ENCODE results near the gene PDE4B.

PDE4B gene

DNA sequence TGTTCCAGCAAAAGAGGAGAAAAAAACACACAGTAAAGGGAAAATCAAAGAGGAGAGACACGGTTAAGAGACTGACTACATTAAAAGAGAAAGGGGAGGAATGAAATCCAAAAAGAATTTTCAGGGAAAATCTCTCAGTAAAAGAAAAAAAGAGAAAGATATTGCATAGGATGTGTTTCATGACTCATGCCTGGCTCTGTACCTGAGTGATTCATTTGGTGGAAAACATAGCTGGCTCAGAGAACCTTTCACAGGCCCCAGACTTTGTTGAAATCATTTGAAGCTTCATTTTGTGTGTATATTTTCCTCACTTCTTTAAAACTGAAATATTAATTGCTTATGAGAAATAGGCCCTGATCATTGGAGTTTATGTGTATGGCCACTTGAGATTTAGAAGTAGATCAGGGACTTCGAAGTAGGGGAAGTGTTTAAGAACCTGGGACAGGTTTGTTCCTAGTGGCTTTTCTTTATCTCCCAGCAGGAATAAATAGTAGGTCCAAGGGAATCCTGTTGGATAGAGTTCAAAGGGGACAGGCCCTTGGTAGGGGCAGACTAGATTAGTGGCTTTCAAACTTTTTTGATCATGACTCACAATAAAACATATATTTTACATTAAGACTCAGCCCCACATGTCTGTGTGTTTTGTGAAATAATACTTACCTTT, 502.1 kb downstream of the PDE4B start:
- no peak for DNase-seq

DNA sequence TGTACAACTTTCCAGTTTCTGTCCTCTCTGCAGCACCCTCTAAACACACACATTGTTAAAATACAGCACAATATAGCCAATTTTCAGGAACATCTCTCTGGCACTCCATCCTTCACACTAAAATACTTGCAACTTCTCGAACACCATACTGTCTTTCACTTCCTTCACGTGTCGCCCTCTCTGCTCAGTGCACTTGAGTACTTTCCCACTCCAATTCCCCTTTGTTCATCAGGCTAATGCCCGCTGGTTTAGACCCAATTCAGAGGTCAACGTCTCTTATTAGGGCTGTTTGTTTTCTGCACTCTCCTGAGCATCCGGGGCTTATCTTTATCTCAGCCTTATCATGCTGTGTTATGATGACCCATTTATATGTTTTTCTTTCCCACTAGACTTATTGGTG, 503.1 kb downstream of the PDE4B start:
- peak; percentile 55 for DNase-seq

DNA sequence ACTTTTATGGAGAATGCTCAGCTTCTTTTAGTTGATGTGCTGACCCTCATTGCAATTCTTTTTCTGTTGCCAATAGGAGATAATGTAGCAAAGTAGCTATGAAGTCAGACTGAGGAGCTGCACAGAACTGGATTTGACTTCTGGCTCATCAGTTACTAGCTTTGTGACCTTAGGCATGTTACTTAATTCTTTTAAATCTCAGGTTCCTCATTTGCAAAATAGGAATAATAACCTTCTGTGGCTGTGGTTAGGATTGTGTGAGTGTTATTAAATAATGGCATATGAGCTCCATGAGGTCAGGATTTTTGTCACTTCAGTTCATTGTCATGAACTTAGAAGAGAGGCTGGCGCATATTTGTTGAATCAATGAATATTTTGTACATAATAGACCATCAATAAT, 503.7 kb downstream of the PDE4B start:
- peak; percentile 85 for DNase-seq

DNA sequence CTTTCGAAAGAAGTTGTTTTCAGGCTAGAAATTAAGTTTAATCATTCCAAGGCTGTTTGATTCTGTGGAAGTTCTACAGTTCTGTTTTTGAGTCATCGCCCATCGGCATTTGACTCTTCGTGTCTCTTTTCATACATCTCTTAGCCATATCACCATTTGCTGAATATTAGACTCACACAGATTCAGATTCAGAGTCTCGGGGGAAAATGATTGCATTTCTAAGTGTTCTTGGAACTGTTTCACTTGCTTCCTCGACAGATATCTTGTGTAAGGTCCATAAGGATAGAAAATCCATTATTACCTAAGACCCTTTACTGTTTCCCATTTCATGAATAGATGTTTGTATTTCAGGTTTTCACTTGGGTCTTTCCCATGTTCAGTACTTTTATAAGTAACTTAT, 504.3 kb downstream of the PDE4B start:
- DNase-seq, result peak; percentile 79

DNA sequence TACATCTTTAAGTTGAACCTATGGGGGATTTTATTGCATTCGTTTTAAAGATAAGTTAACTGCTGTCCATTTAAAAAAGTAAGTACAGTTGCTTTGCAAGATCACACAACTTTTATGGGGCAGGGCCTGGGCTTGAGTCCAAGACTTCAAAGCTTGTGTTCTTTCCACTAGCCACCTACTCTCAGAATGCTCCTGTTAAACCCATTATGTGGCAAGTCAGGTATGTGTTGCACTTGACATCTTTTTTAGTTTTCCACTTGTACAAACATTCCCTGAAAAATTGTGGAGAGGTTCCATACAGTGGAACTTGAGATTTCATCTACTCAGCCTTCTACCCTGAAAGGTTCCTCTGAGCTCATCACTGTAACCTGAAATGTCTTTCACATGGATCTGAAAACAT, 505.8 kb downstream of the PDE4B start:
- no peak for DNase-seq

DNA sequence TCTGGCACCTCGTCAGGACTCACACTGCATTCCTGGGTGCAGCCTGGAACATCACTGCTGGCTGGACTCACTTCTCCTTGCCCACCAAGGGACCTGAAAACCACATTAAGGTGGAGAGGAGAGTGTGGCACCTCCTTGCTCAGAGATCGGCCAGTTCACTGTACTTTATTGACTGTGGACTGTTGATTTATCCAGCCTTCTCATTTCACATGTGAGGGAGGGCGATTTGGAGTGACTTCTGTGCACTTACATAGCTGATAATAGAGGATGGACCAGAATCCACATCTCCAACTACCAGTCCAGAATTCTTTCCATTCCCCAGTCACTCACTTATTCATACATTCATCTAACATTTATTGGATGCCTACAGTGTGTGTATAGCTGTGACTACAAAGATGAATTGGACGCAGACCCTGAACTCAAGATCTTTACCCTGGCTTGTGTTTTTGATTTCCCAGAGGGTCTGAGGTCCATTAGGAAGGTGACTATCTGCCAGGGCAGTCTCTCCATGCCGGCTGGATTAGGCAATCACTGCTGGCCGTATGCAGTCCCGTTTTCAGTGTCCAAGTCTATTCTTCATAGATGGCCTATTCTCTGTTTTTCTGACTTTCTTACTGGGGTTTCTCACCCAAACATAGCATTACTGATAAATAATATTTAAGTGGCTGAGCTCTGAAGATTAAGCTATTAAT, 507.7 kb downstream of the PDE4B start:
- DNase-seq, result no peak

DNA sequence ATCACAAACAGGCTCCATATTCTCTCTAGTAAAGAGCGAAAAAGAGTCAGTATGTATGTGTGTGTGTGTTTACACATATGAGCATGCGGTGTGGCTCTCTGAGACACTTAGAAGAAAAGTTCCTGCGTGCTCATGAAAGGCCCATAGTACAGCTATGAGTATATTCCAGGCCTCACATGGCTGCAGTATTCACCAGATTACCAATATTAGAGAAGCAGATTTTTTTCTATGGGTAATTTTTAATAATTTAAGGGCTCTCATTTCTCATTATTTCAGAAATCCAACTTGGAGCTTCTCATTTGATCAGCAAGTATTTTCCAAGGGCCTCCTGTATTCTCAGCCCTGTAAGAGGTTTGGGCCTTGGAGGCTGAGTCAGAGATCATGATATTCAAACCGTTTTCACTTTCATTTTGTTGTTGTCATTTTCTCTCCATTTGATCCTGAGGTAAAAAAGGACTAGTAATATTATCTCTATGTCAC, 508.3 kb downstream of the PDE4B start:
- peak; percentile 88 for DNase-seq

DNA sequence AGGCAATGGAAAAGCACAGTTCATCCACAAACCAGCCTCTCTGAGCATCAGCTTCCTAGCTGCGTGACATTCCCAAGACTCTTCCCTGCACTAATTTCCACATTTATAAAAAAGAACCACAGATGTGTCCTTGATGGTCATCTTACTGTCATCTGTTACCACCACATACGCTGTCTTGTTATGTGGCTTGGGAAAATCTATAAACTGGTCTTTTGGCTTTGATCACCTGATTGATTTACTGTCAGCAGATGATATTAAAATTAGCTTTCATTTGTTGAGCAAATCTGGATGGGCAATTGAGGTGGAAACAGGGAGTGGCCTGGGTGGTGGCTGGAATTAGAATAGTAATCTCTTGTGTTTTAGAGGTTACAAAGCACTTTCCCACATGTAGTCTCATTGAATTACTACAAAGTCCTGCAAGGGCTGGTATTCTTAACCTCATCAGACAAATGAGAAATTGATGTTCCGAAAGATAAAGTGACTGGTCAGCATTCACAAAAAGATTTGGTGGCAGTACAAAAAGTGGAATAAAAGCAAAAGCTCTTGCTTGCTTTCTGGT, 509.6 kb downstream of the PDE4B start:
- DNase-seq, result no peak

DNA sequence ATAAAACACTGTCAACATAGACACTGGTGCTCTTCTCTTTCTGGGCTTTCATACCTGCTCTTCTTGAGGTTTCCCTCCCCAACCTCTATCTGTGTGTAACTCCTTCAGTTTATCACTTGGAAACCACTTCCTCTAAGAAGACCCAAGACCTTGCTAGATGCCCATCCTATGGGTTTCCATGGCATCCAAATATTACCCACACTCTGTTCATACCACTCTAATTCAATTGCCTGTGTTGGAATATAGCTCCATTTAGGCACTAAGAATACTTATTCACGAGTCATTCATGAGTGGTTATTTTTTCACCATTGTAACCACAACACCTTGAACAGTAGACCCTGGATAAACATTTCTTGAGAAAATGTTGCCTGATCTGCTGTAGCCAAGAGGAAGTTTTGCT, 510.1 kb downstream of the PDE4B start:
- no peak for DNase-seq

DNA sequence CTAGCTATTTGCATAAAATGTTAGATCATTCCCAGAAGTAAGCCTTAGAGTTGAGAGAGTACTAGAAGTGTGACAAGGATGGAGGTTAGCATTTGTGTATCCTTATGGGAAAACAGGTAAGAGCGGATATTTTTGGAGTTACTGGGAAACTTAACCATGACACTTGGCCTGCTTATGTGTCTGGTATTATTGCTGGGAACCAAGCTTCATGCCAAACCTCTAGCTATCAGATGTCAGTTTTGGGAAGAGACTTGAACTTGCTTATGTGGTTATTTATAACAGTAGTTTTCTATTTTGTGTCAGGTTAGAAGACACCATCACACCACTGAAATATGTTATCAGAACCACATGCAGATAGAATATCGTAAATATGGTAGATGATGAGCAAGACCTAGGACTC, 511.0 kb downstream of the PDE4B start:
- DNase-seq, result no peak

DNA sequence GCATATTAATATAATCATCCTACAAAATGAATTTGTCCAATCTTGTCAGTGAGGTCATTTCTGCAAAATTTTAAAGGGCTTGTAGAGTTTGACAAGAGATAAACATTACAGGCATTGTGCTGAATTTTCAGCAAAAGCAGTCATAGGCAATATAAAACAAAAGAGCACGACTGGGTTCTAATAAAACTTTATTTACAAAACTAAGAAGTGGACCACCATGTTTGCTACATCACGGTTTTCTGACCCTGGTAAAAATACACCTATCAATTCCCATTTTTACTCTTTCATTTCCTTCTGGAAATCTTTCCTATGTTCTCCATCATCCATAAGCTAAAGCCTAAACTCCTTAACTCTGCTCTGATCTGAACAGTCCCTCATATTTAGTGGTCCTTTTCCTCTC, 511.4 kb downstream of the PDE4B start:
- no peak for DNase-seq

DNA sequence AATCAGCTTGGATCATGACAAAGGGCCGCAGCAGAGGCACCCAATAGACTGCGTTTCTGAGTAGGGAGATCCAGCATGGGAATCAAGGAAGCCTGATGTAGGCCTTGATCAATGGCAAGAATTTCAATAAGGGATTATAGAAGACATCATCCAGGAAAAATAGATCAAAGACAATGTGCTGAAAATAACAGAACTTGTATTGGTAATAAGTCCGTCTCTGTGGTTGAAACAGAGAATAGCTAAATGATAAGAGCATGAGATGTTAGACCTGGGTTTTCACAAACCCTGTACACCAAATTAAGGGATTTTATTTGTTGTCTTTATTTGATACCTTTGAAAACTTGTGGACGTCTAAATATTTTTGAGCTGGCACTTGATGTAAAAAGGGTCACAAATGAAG, 513.2 kb downstream of the PDE4B start:
- DNase-seq, result no peak

DNA sequence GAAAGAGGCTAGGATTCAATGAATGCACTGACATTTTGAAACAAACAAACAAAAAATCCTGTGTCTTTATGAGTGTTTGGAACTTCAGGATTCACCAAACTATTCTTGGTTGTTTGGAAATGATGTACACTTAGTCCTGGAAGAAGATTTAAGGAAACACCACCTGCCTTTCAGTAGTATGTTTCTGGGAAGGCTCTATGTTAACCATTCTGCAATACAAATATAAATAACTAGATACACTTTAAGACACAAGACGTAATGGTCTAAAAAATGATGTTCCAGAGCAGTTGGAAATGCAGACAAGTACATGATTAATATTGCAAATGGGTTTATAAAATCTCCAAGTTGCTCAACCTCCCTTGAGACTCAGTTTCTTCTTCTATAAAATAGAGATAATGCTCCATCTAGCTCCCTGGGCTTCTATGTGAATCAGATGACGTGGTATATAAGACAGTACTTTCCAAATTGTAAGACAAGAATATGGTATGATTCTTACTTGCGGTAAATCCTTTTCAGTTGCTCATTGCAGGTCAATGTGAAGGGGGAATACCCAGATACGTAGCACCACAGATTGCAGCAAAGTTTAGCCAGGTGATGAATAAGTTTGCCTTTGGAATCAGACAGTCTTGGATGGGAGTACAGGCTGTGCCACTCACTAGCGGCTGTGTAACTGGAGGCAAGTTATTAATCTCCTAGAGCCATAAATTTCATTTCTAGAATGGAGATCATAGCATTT, 516.5 kb downstream of the PDE4B start:
- DNase-seq, result no peak

DNA sequence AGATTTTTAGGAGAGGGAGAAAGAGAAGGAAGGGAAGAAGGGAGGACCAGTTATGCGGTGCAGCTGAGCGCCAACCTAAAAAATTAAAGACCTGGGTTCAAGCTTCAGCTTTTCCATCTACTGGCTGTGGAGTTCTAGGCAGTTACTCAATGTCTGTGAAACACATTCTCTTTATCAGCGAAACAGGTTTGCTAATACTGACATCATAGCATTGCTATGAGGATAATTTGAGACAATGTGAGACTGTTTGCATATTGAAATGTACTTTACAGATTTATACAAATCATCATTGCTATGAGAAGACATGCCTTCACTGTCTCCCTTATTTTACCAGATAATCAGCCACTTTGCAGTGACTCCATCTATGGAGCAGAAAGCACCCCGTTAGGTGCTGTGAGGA, 518.4 kb downstream of the PDE4B start:
- no peak for DNase-seq

DNA sequence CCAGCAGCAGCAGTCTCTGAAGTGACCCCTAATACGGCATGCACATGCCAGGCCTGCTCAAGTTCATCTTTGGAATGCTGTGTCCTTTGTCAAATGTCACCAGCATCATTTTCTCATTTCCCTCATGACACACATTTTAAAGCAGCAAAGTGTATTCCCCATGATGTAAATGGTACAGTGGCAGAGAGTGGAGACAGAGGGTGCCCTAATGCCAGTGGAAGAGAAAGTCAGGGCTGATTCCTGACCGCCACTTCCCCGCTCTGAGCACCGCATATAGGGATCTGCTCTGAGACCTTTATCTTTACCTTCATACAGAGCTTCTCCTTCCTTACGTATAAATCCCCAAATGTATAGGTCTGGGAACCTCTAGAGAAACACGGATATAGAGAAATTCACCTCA, 518.9 kb downstream of the PDE4B start:
- no peak for DNase-seq

DNA sequence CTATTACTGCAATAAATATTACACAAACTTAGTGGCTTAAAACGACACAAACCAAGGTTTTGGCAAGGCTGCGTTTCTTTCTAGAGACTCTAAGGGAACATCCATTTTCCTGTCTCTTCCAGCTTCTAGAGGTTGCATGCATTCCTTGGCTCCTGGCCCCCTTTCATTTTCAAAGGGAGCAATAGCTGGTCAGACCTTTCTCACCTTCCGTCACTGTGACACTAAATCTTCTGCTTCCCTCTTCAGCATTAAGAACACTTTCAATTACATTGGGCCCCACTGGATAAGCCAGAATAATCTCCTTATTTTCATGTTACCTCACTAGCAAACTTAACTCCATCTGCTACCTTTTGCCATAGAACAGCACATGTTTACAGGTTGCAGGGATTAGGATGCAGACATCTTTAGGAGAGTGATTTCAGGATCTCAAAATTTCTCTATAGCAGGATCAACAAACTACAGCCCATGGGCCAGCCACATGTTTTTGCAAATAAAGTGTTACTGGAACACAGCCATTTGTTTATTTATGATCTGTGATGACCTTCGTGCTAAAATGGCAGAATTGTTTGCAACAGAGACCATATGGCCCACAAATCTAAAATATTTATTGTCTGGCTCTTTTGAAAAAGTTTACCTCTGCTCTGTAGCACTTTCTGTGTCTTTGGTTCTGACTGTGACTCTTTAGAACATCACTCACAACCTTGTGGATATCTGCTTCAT, 519.7 kb downstream of the PDE4B start:
- peak; percentile 33 for DNase-seq

DNA sequence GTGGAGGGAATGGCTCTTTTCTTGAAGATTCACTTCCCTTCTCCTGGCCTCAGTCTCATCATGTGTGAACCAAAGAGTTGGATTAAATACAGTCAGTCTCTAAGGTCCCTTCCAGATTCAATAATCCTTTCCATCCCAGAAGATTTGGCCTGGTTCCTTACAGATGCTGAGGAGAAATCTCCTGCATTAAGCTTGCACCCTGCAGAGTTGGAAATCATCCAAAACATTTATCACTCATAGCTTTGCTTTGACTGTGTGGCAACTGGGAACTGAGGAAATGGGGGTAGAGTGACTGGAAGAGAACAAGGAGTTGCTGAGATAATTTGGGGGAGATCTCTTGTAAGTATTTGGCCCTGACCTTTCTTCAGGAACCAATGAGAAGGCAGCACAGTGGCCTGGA, 520.7 kb downstream of the PDE4B start:
- no peak for DNase-seq

DNA sequence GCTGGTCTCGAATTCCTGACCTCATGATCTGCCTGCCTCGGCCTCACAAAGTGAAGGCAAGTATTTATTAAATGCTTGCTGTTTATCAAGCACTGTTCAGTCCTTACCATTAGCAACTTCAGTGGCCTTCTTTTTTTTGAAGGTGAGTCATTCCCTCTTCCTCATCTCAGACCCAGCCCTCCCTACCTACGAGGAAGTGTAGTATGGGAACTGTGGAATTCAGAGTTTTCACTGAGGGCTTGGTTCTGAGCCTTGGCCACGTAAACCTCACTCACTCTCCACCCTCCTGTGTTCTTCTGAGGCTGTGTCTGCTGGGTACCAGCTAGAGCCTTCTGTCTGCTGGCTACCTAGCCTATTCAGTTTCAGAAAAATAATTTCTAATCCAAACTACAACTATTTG, 523.0 kb downstream of the PDE4B start:
- DNase-seq, result peak; percentile 72

DNA sequence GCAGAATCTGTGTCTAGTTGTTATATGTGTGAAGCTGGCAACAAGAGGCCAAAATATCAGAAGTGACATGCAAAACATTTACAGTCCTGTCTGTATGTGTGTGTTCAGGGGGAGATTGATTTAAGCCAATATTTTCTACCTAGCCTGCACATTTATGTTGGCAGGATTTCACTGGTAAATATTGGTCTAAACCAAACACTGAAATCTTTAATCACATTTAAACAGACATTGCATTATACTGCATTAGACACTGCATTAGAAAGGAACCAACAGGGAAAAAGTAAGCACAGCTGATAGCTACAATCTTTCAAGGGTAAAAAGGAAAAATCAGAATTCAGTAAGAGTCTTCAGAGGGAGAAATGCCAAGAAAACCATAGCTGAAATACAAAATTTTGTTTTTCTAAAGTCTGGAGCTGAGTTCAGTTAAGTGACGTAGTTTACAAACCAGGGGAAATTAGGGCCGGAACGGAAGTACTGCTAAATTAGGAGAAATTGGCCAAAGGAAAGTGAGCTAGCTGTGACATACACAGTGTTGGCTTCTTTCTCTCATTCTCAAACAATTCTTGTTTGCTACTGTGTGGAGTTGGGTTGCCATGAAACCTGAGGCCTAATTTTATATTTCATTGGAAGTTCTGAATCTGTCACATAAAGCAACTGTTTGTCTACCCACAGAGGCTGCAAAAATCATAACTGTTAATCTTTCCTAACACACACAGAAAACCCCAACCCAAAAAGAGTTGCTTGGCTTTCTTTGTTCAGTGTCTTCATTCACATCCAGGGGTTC, 524.0 kb downstream of the PDE4B start:
- DNase-seq, result peak; percentile 58

DNA sequence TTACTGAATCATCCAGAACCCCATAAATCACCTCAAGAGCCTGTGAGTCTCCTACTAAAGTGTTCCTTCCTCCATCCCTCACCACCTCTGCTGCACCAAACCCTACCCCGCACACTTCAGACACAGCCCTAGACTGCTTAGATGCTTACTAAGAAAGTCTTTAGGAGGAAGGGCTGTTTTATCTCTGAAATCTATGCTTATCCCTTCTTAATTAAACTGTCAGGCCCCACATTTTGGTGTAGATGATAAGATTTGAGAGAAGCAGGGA, 524.5 kb downstream of the PDE4B start:
- no peak for DNase-seq

DNA sequence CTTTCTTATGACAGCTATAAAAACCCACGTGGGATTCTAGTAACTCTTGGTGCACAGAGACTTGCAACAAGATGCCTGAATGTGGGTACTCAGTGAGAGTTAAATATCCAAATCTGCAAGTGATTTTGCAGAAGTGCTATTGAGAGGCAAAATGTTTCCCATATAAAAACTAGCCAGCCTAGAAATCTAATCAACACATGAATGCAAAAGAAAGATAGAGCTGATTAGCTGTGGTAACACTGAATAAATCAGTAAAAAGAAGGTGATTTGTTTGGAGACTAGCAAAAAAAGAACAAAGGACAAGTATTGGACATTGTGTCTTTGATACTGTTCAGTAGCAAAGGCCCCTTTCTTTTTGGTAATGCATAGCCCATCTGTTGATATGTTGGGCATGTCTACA, 527.5 kb downstream of the PDE4B start:
- no peak for DNase-seq

DNA sequence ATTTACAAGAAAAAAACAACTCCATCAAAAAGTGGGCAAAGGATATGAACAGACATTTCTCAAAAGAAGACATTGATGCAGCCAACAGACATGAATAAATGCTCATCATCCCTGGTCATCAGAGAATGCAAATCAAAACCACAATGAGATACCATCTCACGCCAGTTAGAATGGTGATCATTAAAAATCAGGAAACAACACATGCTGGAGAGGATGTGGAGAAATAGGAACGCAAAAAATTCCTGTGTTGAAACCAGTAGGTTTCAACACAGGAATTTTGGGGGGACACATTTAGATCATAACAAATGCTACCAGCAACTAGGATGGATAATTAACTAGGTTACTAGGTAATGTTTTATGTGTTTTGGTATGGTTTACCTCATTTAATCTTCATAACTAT, 529.8 kb downstream of the PDE4B start:
- DNase-seq, result peak; percentile 59

All from inflammatory macrophage treated with lipopolysaccharide for 4 hours (primary cell).